Muscle of leg (tissue), 11 donors: ENCODE data around the gene CHST12. TPM values are rescaled to one million over a fixed set of nuclear protein-coding genes. Genes with fewer than 3 reads are reported as not detected.

Experiments used
- DNase-seq: peaks from one replicate; pipeline ENCODE4 v3.0.0; 2013
- H3K27ac ChIP-seq: one replicate; pipeline ENCODE4 v1.5.1; 2013; ENCODE audit warnings: mild to moderate bottlenecking, low read length, control low read depth
- H3K27me3 ChIP-seq: one replicate; pipeline ENCODE4 v1.6.1; 2013; ENCODE audit warnings: low read length; ENCODE audit not compliant: control insufficient read depth, insufficient read depth
- H3K36me3 ChIP-seq: one replicate; pipeline ENCODE4 v1.6.1; 2013; ENCODE audit warnings: low read length; ENCODE audit not compliant: control insufficient read depth, insufficient read depth
- H3K4me1 ChIP-seq: one replicate; pipeline ENCODE4 v1.6.1; 2013; ENCODE audit warnings: low read length; ENCODE audit not compliant: control insufficient read depth, insufficient read depth
- H3K4me3 ChIP-seq: one replicate; pipeline ENCODE4 v1.5.1; 2013; ENCODE audit warnings: low read length, control low read depth
- H3K9me3 ChIP-seq: replicated peaks from 2 replicates; pipeline ENCODE4 v1.6.1; 2013; ENCODE audit warnings: low read depth, low read length; ENCODE audit not compliant: control insufficient read depth
- WGBS: methylation state at CpG from one replicate; pipeline ENCODE4 v1.1.5; 2013; ENCODE audit warnings: missing lambda C conversion rate; ENCODE audit not compliant: insufficient coverage; 5-methylcytosine and 5-hydroxymethylcytosine counted together
- polyA plus RNA-seq, 8 donors: library from polyadenylated mRNA; unstranded; fragments of 120-200 nt; gene quantifications; one replicate each; pipeline versions ENCODE4 v1.2.1 to v1.2.3, GENCODE V29; 2013; ENCODE audit warnings: inconsistent platforms in 1 of 8, low replicate concordance in 1 of 8; ENCODE audit not compliant: insufficient read length in 8 of 8, insufficient read depth in 1 of 8
- total RNA-seq: library from RNA; stranded (reverse); fragments of 120-200 nt; gene quantifications from one replicate; pipeline ENCODE4 v1.2.4, GENCODE V29; 2013

CHST12 gene
- total and polyA plus RNA-seq, 9 donors, result 5.7 to 13.8 (median 11.9) TPM

- peak overlapping the region; percentile 55 for H3K27ac ChIP-seq
- H3K9me3 ChIP-seq, result no peaks in the 10 kb centered on the region
- no peak for DNase-seq
- no peak overlapping the region for H3K4me3 ChIP-seq
- peaks cover 6% of the 10 kb centered on the region for H3K27me3 ChIP-seq
- peaks cover 77% of the 10 kb centered on the region for H3K4me1 ChIP-seq
- 74% methylated on average over 8 of the region's 9 CpGs for WGBS
- no peaks in the 10 kb centered on the region for H3K36me3 ChIP-seq
Observed at GRCh38 chr7:2496375-2496774, 93.0 kb downstream of the CHST12 start.

DNA sequence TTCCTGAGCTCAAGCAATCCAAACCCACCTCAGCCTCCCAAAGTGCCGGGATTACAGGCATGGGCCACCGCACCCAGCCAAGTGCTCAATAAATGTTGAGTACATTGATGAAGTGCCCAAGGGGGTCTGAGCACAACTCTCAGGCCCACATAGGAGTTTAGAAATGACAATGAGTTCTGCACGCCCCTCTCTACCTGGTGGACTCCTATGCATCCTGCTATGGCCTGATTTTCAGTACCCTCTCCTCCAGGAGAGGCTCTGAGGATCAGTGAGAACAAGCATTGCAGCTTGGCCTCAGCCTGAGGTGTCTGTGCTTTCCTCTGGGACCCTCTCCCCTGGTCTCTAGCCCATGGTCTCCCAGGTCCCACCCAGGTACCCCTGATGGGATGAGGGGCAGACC lies 93.7 kb downstream of the CHST12 start:
- H3K4me3 ChIP-seq, result no peak overlapping the region
- peaks cover 77% of the 10 kb centered on the region for H3K4me1 ChIP-seq
- H3K27ac ChIP-seq, result peak overlapping the region; percentile 81
- H3K9me3 ChIP-seq, result no peaks in the 10 kb centered on the region
- WGBS, result 93% methylated on average over 2 of the region's 3 CpGs
- no peak for DNase-seq
- peaks cover 6% of the 10 kb centered on the region for H3K27me3 ChIP-seq
- no peaks in the 10 kb centered on the region for H3K36me3 ChIP-seq

DNA sequence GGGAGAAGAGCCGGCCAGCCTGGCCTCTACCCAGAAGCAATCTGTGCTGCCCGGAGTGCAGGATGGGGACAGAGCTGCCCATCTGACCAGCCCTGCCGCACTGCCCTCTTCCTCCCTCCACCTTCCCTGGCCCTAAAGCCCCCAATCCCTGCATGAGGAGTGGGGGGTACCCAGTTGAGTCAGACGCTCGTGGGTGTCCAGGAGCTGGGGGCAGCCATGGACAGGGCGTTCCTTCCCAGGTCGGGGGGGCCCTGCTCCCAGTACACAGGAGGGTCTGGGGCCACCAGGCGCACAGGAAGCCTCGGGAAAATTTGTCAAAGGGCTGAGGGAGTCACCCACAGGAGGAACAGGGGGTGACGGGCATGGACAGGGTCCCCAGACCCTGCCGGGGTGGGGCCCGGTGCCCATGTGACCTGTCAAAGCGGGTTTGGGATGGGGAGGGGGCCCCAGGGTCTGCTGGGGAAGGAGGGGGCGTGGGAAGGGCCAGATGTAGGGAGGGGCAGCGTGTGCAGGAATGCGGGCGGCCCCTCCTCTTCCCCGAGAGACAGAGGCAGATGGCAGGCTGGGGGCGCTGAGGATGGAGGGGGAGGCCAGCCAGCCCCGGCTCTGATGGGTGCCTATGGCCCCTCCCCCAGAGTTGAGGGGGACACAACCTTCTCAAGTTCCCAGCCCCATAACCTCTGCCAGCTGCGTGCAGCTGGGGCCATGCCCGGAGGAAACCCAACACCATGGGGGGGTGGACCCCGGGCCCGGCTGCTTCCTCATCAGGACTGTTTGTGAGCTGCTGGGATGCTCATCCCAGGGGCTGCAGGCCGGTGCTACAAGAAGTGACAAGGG lies 94.3 kb downstream of the CHST12 start:
- peaks cover 6% of the 10 kb centered on the region for H3K27me3 ChIP-seq
- H3K4me1 ChIP-seq, result peaks cover 79% of the 10 kb centered on the region
- peak; percentile 89 for DNase-seq
- 10% methylated on average over 15 of the region's 25 CpGs for WGBS
- H3K4me3 ChIP-seq, result no peak overlapping the region
- no peaks in the 10 kb centered on the region for H3K9me3 ChIP-seq
- no peaks in the 10 kb centered on the region for H3K36me3 ChIP-seq
- peak overlapping the region; percentile 81 for H3K27ac ChIP-seq

Other genes with a start within 250 kb of the CHST12 start
- 38.7 TPM for gene MAD1L1, start 170.7 kb upstream of the CHST12 start, total RNA-seq
- gene MAD1L1, start 170.7 kb upstream of the CHST12 start, polyA plus RNA-seq, result 10 to 100 TPM; 19.1 to 27.4 (median 21.3) TPM
- gene MRM2, start 161.4 kb upstream of the CHST12 start, total RNA-seq, result 26.7 TPM
- gene MRM2, start 161.4 kb upstream of the CHST12 start, polyA plus RNA-seq, result 10 to 100 TPM; 21.1 to 26.7 (median 25.1) TPM
- 29.7 TPM for gene NUDT1, start 161.4 kb upstream of the CHST12 start, total RNA-seq
- gene NUDT1, start 161.4 kb upstream of the CHST12 start, polyA plus RNA-seq, result 10 to 100 TPM; 17.3 to 29.8 (median 22.9) TPM
- gene SNX8, start 89.2 kb upstream of the CHST12 start, total RNA-seq, result 12.1 TPM
- gene SNX8, start 89.2 kb upstream of the CHST12 start, polyA plus RNA-seq, result 10 to 100 TPM; 14.8 to 29.3 (median 24.1) TPM
- gene EIF3B, start 48.8 kb upstream of the CHST12 start, total RNA-seq, result 94.4 TPM
- gene EIF3B, start 48.8 kb upstream of the CHST12 start, polyA plus RNA-seq, result 100 to 1,000 TPM in 4 of 8 donors, 10 to 100 TPM in 4; 92.7 to 116 (median 99.6) TPM
- gene GRIFIN, start 72.8 kb downstream of the CHST12 start, total RNA-seq, result not detected
- under 1 TPM in 1 of 8 donors, not detected in 7; 0.19 TPM for gene GRIFIN, start 72.8 kb downstream of the CHST12 start, polyA plus RNA-seq
- gene LFNG, start 116.2 kb downstream of the CHST12 start, total RNA-seq, result 19.2 TPM
- gene LFNG, start 116.2 kb downstream of the CHST12 start, polyA plus RNA-seq, result 10 to 100 TPM; 17.7 to 30.8 (median 24.2) TPM
- gene BRAT1, start 151.9 kb downstream of the CHST12 start, total RNA-seq, result 20.4 TPM
- gene BRAT1, start 151.9 kb downstream of the CHST12 start, polyA plus RNA-seq, result 10 to 100 TPM; 17.8 to 28.5 (median 22.0) TPM
- gene IQCE, start 155.4 kb downstream of the CHST12 start, total RNA-seq, result 4.7 TPM
- gene IQCE, start 155.4 kb downstream of the CHST12 start, polyA plus RNA-seq, result 1 to 10 TPM; 5.0 to 9.6 (median 7.3) TPM
- 21.1 TPM for gene TTYH3, start 228.4 kb downstream of the CHST12 start, total RNA-seq
- 100 to 1,000 TPM in 6 of 8 donors, 10 to 100 TPM in 2; 58.4 to 136 (median 101) TPM for gene TTYH3, start 228.4 kb downstream of the CHST12 start, polyA plus RNA-seq